GM11168 (cell line): ENCODE results near the gene TMEM175.

Experiments used
- in situ Hi-C: fragments of 300-500 bp; cut with MboI; formaldehyde crosslinking; loops from one replicate; pipeline ENCODE4 v1.12.0; 2022; ENCODE audit warnings: low sequenced_read_pairs; ENCODE audit not compliant: unreplicated experiment

Gene TMEM175

DNA sequence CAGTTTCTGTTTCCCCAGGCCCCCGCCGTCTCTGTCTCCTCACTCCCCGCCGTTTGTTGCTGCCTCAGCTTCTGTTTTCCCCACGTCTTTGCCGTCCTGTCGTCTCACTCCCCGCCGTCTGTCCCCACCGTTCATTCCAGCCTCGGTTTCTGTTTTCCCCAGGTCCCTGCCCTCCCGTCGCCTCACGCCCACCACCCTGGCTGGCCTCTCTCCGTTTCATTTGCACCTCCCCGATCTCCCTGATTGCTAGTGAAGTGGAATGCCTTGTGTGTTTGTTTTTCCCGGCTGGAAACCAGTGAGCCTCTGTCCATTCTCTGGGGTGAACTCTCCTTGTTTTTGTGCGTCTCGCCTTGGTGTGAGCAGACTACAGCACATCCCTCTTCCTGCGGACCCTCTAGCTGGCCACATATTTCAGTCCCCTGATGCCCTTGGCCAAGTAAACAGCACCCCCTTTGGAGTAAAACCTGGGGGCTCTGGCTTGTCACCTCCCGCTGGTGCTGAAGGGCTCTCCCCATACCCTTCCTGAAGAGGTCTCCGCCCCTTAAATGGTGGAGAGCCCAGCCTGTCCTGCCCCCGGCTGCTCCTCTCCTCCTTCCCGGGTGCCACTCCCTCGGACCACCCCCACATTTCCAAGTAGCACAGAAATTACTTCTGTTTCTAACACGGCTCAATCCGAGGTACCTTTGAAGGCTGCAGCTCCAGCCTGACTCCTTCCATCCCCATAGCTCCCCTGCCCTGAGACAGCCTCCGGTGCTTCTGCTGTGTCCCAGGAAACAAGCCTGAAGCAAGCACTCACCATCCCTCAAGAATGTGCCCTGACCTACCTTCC lies 13.2 kb downstream of the TMEM175 start:
- in situ Hi-C loops = no loop called here

DNA sequence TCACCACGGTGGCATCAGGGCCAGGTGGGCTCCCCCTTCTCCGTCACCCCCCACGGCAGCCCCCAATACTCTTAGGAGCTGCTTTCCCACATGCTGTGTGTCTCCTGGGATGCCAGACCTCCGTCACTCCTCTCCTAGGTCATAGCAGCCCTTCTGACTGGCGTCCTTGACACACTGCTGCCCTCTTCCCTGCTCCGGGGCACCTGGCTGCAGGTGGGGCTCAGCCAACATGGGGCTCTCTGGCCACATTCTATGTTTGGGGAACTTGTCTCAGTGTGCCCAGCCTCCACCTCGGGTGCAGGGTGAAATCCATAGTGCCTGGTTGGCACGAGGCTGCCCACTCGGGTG lies 13.8 kb downstream of the TMEM175 start:
- in situ Hi-C loops = no loop called here

DNA sequence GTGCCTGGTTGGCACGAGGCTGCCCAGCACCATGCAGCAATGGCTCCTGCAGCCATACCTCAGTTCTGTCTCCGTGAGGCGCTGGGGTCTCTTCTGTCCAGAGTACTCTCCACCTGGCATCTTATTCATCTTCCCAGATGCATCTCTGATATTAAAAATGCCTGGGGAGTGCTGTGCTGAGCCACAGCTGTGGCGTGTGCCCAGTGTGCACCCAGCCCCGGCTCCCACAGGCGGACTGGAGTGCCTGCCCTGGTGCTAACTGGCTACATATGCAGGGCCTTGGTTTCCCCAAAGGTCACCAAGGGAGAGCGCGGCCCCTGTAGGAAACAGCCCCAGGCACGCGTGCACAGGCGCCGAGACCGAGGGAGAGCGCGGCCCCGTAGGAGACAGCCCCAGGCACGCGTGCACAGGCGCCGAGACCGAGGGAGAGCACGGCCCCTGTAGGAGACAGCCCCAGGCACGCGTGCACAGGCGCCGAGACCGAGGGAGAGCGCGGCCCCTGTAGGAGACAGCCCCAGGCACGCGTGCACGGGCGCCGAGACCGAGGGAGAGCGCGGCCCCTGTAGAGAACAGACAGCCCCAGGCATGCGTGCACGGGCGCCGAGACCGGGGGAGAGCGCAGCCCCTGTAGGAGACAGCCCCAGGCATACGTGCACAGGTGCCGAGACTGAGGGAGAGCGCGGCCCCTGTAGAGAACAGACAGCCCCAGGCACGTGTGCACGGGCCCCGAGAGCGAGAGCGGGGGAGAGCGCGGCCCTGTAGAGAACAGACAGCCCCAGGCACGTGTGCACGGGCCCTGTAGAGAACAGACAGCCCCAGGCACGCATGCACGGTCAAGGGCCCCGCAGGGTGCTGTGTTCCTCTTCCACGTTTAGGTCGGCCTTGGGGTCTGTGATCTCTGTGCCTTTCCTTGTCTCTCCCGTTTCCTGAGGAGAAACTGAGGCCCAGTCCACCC lies 14.5 kb downstream of the TMEM175 start:
- in situ Hi-C loops = no loop called here

DNA sequence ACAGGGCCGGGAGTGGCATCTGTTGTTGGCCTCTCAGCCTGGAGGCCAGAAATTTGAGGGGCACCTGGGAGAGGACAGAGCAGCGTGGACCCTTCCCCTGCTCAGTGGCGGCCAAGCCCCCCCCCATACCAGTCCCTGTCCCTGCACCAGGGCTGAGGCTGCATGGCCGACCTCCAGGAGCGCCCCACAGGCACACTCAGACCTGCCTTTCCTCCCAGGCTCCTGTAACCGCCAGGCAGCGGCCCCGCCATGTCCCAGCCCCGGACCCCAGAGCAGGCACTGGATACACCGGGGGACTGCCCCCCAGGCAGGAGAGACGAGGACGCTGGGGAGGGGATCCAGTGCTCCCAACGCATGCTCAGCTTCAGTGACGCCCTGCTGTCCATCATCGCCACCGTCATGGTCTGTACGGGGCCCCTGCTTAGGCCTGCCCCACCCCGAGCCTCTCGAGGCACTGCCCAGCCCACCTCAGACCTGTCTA lies 15.3 kb downstream of the TMEM175 start:
- in situ Hi-C loops = no loop called here

DNA sequence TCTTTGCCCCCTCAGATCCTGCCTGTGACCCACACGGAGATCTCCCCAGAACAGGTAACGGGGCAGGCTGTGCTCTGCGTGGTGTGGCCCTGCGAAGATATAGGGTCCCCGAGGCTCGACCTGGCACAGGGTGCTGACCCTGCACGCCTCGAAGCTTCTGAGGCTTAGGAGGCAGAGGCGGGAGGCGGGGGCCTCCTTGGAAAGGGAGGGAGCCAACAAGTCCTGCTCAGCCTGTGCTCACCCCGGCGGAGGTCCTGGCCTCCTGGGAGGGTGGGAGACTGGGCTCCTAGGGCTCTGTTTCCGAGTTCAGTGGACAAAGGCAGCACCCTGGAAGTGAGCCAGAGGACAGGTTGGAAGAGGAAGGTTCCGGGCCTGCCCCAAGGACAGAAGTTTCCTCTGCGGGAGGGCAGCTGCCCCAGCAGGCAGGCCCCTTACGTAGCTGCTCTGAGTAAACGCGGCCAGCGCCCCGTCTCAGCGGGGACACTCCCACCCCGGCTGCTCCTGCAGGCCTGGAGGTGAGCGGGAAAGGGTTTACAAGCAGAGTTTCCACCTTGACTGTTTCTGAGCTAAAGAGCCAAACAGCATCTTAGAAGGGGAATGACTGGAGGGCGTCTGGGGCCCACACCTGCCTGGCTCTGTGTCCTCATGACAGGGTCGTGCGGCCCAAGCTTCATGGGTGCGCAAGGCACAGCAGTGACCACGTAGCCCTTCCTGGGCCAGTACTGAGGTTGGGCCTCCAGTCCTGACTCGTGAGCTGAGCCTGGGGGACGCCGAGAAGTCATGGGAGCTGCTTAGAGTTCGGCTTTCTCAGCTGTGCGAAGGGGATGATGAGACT lies 16.1 kb downstream of the TMEM175 start:
- in situ Hi-C loops = no loop called here

DNA sequence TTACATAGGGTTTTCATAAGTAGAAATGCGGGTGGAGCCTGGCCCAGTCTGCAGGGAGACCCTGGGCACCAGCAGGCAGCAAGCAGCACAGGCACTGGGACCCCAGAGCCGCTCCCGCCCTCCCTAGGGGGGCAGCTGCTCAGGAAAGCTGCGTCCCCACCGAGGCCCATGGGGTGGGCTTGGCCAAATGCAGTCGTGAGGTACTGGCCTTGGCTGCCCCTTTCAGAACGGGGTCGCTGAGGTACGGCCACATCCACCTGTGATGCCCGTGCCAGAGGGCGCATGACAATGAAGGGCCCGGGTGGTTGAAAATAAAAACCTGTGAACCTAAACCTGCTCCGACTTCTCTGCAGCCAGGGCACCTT lies 16.7 kb downstream of the TMEM175 start:
- in situ Hi-C loops = no loop called here

DNA sequence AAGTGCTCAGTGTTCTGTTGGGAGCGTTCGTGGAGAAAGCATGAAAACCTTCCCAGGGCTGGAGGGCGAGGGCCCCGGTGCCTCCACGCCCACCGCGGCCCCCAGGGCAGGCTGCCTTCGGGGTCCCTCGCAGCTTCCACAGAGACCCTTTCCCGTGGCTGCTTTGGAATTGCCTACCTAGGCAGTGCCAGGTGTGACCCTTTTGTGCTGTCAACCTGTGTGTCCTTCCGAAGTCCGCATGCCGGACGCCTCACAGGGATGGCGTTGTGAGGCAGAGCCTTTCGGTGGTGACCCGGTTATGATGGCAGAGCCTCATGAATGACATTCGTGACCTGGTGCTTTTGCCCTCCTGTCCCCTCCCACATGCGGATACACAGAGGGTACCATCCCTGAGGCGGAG lies 17.4 kb downstream of the TMEM175 start:
- in situ Hi-C loops = no loop called here

DNA sequence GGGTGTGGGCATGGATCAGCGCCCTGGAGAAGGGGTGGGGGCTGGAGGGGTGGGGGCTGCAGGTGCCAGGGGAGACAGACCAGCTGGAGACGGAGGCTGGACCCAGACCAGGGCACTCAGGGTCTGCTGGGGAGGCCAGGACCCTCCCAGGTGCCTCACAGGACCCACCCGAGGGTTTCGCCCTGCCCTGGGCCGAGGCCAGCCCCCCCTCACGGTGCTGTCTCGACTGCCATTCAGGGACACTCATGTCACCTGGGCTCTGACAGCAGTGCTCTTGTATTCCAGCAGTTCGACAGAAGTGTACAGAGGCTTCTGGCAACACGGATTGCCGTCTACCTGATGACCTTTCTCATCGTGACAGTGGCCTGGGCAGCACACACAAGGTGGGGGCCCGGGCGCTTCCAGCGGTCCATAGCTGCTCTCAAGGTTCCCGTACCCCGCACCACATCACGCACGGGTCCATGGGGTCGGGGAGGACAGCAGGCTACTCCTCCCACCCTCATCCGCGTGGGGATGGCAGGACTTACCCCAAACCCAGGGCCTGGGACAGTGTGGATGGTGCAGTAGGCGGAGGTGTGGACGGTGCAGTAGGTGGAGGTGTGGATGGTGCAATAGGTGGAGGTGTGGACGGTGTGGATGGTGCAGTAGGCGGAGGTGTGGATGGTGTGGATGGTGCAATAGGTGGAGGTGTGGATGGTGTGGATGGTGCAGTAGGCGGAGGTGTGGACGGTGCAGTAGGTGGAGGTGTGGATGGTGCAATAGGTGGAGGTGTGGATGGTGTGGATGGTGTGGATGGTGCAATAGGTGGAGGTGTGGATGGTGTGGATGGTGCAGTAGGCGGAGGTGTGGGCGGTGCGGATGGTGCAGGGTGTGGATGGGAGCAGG lies 18.1 kb downstream of the TMEM175 start:
- in situ Hi-C loops = no loop called here

DNA sequence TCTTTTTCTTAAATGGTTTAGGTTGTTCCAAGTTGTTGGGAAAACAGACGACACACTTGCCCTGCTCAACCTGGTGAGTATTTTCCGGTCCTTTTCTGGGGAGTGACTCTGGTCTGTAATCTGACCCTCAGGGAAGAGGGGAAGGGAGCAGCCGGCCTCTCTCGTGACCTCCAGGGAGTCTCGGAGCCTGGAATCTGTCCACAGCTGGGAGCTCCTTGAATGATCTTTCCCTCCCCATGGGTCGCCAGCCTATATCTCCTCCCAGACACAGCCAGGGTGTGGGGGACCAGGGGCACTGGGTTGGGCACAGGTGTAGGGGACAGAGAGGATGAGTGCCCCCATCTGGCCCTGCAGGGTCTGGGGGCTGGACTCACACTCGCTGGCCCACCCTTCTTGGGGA lies 18.9 kb downstream of the TMEM175 start:
- in situ Hi-C loops = no loop called here

DNA sequence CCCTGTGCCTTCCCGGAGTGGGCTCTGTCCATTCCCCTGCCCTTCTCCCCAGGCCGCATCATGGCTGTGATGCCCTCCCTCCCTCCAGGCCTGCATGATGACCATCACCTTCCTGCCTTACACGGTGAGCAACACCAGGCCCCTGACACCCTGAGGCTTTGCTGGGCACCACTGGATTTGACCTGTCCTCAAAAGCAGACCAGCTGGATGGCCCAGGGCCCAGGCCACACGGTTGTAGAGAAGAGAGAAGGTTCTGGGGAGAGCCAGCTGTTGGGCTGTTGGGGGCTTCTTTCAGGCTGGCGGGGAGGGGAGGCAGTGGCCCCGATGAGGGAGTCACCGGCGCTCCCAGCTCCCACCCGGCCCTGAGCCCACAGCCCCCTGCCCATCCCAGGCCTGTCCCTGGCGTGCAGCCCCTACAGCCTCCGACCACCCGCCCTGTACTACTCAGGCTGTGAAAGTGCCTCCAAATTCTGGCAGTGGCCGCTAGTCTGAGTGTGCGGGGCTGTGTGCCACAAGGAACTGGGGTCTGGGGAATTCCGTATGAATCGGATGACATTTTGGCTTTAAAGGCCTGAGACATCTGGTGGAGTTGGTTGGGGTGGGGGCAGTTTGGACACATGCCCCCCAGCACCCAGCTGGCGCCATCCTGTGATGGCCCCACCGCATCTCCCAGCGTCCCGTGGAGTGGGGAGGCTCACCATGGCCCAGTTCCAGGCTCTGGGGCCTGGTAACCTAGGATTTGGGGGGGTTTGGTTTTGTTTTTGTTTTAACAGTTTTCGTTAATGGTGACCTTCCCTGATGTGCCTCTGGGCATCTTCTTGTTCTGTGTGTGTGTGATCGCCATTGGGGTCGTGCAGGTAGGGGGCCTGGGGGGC lies 19.6 kb downstream of the TMEM175 start:
- in situ Hi-C loops = no loop called here

DNA sequence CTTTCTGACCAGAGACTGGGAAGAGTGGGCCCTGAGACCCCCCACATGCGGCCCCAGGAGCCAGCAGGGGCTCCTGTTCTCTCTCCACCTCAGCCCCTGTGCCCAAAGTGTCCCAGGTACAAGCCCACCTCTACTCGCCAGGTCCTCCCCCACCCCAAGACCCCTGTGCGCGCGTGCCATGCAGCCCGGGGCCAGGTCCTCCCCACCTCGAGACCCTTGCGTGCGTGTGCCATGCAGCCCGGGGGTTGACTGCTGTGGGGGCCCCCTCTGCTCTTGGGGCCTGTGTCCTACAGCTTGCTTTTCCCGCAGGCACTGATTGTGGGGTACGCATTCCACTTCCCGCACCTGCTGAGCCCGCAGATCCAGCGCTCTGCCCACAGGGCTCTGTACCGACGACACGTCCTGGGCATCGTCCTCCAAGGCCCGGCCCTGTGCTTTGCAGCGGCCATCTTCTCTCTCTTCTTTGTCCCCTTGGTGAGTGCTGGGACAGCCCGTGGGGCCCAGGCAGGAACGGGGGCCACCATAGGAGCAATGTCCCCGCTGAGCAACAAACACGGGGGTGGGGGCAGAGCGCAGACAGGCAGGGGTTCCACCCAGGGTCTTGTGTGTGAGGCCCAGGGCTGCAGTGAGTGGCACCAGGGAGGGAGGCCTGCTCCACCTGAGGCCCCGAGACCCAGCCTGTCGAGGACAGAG lies 20.8 kb downstream of the TMEM175 start:
- in situ Hi-C loops = no loop called here

DNA sequence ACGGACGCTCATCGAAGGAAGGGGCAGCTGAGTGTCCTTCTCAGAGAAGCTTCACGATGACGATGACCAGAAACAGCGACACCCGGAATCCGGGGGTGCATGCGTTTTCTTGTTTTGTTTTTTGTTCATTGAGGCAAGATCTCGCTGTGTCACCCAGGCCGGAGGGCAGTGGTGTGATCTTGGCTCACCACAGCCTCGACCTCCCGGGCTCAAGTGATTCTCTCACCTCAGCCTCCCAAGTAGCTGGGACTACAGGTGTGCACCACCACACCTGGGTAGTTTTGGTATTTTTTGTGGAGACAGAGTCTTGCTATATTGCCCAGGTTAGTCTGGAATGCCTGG lies 21.3 kb downstream of the TMEM175 start:
- in situ Hi-C loops = no loop called here

DNA sequence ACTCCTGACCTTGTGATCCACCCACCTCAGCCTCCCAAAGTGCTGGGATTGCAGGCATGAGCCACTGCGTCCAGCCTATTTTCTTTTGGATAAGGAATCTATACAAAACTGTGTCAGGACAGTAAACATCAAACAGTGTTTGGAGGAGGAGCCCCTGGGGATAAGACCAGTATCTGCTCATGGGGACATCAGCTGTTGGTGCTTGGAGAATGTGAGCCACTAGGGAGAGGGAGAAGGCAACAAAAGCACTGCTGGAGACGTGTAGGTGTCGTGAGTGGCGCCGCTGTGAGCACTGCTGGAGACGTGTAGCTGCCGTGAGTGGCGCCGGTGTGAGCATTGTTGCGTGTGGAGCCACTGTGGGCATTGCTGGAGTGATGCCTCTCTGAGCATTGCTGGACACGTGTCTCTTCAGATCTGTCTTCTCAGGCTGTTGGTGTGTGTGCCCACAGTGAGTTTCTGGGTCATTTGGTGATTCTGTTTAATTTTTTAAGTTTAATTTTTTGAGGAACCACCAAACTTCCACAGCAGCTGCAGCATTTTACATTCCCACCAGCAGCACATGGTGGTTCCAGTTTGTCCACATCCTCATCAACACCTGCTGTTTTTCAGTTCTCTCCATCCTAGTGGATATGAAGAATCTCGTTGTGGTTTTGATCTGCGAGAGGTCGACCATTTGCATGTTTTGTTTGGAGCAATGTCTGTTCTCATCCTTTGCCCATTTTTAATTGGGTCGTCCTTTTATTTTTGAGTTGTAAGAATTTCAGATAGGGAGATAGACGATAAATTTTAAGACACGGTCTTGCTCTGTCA lies 22.2 kb downstream of the TMEM175 start:
- in situ Hi-C loops = no loop called here

DNA sequence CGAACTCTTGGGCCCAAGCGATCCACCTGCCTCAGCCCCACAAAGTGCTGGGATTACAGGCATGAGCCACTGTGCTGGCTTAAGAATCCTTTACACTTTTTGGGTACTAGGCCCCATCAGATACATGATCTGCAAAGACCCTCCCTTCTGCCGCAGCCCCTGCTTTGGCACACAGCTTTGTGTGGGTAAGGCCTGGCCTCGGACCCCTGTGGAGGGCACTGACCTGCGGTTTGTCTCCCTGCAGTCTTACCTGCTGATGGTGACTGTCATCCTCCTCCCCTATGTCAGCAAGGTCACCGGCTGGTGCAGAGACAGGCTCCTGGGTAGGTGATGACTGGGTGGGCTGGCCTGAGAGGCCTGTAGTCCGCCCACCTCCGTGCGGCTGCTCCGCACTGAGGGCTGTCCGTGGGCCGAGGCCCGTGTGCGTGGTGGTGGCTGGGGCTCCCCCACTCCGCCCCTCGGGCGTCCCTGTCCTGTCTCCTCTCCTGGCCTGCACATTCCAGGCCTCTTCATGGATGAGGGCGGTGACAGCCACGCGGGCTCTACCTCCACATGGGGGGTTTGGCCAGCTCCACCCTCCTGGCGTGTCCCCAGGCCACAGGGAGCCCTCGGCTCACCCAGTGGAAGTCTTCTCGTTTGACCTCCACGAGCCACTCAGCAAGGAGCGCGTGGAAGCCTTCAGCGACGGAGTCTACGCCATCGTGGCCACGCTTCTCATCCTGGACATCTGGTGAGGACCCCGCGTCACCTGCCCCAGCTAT lies 23.1 kb downstream of the TMEM175 start:
- in situ Hi-C loops = no loop called here

DNA sequence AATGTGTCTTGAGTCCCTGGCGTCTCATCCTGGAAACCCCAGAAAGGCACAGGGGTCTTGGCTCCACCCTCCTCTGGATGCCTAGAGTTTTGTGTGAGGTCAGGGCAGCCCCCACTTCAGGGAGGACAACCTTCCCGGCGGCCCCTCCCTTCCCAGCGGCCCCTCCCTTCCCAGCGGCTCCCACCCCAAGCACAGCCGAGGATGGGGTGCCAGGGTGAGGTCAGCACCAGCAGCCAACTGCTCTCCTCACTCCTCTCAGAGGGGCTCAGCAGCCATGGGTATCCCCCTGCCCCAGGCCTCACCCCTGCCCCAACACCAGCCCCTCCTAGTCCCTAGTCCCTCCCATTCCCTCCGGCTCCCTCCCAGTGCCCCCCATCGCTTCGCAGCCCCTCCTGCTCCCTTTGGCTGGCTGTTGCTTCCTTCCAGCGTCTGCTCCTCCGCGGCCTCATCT lies 23.7 kb downstream of the TMEM175 start:
- in situ Hi-C loops = no loop called here

DNA sequence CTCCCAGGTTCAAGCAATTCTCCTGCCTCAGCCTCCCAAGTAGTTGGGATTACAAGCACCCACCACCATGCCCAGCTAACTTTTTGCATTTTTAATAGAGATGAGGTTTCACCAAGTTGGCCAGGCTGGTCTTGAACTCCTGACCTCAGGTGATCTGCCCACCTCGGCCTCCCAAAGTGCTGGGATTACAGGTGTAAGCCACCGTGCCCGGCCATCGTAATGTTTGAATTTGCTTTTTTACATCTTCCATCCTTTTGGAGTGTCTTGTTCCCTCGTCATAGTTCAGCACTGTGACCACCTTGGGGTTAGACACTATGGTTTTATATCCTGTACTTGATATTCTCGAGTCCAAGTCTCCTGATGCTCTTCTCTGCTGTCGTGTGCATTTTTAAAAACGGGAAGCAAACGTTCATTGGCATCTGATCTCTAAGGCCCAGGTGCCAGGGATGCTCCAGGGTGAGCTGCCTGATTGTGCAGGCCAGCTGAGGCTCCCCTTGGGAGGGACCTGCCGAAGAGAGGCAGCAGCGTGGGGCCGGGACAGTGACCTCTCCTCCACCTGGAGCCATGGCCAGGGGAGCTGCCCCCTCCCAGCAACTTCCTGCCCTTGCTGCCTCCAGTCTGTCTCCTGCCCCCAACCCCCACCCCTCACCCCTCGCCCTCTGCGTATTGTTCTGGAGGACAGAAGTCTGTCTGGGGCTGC lies 24.4 kb downstream of the TMEM175 start:
- in situ Hi-C loops = no loop called here
